Transverse colon (tissue), 4 donors: ENCODE data around the gene TAF1C. TPM values are rescaled to one million over a fixed set of nuclear protein-coding genes. Genes with fewer than 3 reads are reported as not detected.

Experiments used
- DNase-seq: peaks from one replicate; pipeline ENCODE4 v3.0.0-alpha.2; 2019
- H3K27ac ChIP-seq, 4 donors: fragments of 200-600 bp; sonication (generic); 2 replicates each; pipeline ENCODE4 v1.5.1; 2016 to 2018; ENCODE audit warnings: inconsistent platforms in 4 of 4
- H3K27me3 ChIP-seq: fragments of 200-600 bp; sonication (generic); 2 replicates; pipeline ENCODE4 v1.5.1; 2017; ENCODE audit warnings: inconsistent platforms
- H3K36me3 ChIP-seq, 4 donors: fragments of 200-600 bp; sonication (generic); 2 replicates each; pipeline ENCODE4 v1.5.1; 2017 to 2019; ENCODE audit warnings: inconsistent platforms in 4 of 4
- H3K4me1 ChIP-seq, 4 donors: fragments of 200-600 bp; sonication (generic); 2 replicates each; pipeline ENCODE4 v1.5.1; 2017 to 2020; ENCODE audit warnings: inconsistent platforms in 4 of 4
- H3K4me3 ChIP-seq, 4 donors: fragments of 200-600 bp; sonication (generic); 1 replicate in 1 of 4; 2 replicates in 3 of 4; pipeline versions ENCODE4 v1.5.1 to v1.6.1; 2017 to 2019; ENCODE audit warnings: inconsistent platforms in 4 of 4
- H3K9me3 ChIP-seq, 2 donors: fragments of 200-600 bp; sonication (generic); 2 replicates each; pipeline ENCODE4 v1.5.1; 2017 to 2019; ENCODE audit warnings: inconsistent platforms in 2 of 2
- EP300 ChIP-seq: sonication (generic); formaldehyde crosslinking; IDR thresholded peaks from one replicate; pipeline ENCODE4 v1.6.1; 2017; ENCODE audit warnings: antibody characterized with exemption, low read depth
- POLR2A ChIP-seq: fragments of 450-650 bp; IDR thresholded peaks from one replicate; pipeline ENCODE4 v1.6.1; 2016; ENCODE audit warnings: antibody characterized with exemption, mild to moderate bottlenecking, moderate library complexity
- POLR2AphosphoS5 ChIP-seq, 3 donors: sonication (generic); formaldehyde crosslinking; IDR thresholded peaks; one replicate each; pipeline ENCODE4 v1.6.1; 2016; ENCODE audit warnings: antibody characterized with exemption in 3 of 3
- WGBS, 2 donors: methylation state at CpG; one replicate each; pipeline ENCODE4 v1.1.5; 2018; ENCODE audit warnings: low coverage in 1 of 2; 5-methylcytosine and 5-hydroxymethylcytosine counted together
- in situ Hi-C, 4 donors: fragments of 200-750 bp; cut with MboI; loops; one replicate each; pipeline versions ENCODE4 v1.15.0 to v1.15.1; 2017; ENCODE audit warnings: low sequenced_read_pairs in 3 of 4, low pct_ligation_motif_present in 1 of 4, low pct_unique_long_range_greater_than_20kb in 1 of 4
- intact Hi-C: fragments of 100-400 bp; cut with DNase I; formaldehyde crosslinking; loops from one replicate; pipeline ENCODE4 v1.15.1; 2023; ENCODE audit warnings: low total_unique reads
- total RNA-seq, 4 donors: library from RNA; depleted of rRNA; stranded (reverse); fragments of >200 nt; gene quantifications; one replicate each; pipeline ENCODE4 v1.1.0, GENCODE V29; 2016
- TF ChIP-seq, protein P1 (sequence below), 5 experiments: fragments of 200-600 bp in 3 of 5; fragments of 450-650 bp in 2 of 5; sonication (generic) in 3 of 5; IDR thresholded peaks; 1 replicate in 2 of 5; 2 replicates in 3 of 5; pipeline ENCODE4 v1.5.1; 2016 to 2017; ENCODE audit warnings: antibody characterized with exemption in 5 of 5, inconsistent platforms in 3 of 5, mild to moderate bottlenecking in 2 of 5, moderate library complexity in 1 of 5

Gene TAF1C
- total RNA-seq, 4 donors from 2014 or later, result 33.3 to 297 (median 54.1) TPM

DNA sequence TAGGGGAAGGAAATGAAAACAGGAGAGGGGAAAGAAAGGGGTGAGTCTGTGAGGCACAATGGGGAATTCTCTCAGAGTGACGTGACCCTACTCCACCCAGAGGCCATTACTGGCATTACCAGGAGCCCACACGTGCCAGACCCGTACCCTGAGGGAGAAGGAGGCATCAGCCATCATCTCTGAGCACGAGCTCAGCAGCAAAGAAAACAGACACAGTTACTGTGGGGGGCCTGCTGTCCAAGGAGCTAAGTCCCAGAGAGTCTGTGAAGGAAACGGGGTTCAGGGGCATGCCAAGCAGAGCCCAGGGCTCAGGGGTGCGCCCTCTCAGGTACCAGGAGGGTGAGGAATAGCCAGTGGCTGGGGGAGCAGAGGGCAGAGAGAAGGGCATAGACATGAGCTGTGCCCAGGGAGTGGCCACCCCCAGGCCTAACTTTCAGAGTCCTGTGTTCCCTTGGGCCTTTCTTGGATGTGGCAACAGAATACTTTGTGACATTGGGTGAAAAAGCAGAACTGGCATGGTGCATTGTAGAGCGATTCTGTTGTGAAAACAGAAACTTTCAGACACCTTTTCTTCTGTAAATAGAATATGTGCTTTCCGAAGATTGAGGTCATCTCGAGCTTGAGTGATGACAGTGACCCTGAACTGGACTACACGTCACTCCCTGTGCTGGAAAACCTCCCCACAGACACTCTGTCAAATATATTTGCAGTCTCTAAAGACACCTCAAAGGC is 11.3 kb downstream of the TAF1C start:
- in situ Hi-C loops, result loop anchor here in 3 of 4 donors (10.0 to 25.0 kb wide), 3 partner anchors 91 to 363 kb away; partner anchors contain the start of genes HSBP1 (in 1 of the 3), NECAB2 (in 1 of the 3) and OSGIN1 (in 1 of the 3)
- peak; percentile 58 for DNase-seq
- H3K27ac ChIP-seq, result peak overlapping the region in 1 of 4 donors; percentile 79
- intact Hi-C loops, result no loop called here
- H3K4me3 ChIP-seq, result no peak overlapping the region
- peaks cover 0 to 3% (median 0%) of the 10 kb centered on the region in 4 donors for H3K36me3 ChIP-seq
- peaks cover 14 to 29% (median 17%) of the 10 kb centered on the region in 4 donors for H3K4me1 ChIP-seq
- H3K27me3 ChIP-seq, result no peaks in the 10 kb centered on the region
- no peaks in the 10 kb centered on the region for H3K9me3 ChIP-seq
- TF ChIP-seq POLR2AphosphoS5 (IDR thresholded peaks at IDR 0.05) (no peak), EP300 (no peak), POLR2A (no peak)
- TF ChIP-seq, protein P1, sequence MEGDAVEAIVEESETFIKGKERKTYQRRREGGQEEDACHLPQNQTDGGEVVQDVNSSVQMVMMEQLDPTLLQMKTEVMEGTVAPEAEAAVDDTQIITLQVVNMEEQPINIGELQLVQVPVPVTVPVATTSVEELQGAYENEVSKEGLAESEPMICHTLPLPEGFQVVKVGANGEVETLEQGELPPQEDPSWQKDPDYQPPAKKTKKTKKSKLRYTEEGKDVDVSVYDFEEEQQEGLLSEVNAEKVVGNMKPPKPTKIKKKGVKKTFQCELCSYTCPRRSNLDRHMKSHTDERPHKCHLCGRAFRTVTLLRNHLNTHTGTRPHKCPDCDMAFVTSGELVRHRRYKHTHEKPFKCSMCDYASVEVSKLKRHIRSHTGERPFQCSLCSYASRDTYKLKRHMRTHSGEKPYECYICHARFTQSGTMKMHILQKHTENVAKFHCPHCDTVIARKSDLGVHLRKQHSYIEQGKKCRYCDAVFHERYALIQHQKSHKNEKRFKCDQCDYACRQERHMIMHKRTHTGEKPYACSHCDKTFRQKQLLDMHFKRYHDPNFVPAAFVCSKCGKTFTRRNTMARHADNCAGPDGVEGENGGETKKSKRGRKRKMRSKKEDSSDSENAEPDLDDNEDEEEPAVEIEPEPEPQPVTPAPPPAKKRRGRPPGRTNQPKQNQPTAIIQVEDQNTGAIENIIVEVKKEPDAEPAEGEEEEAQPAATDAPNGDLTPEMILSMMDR (IDR thresholded peaks at IDR 0.05), result peak; percentile 39 to 89 (median 82)
- 20 to 42% methylated on average over 1 to 10 of the region's 10 CpGs for WGBS, 2 donors

DNA sequence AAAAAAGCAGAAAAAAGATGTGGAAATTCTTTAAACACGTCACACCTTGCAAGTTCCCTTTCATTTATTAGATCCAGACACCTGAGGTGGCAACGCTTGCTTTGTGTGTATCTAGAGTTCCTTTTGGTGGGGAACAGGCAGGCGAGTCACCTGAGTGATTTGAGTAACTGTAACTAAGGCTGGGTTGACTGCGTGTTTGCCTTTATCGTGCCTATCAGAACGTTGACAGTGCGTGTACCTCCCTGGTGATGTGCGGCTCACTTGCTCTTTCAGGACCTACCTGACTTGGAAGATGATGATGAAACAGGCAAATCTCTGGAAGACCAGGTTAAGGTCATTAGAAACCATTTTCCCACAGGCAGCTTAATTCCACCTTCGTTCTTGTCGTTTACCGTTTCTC is 12.5 kb downstream of the TAF1C start:
- H3K4me1 ChIP-seq, result peaks cover 14 to 29% (median 17%) of the 10 kb centered on the region in 4 donors
- 70 to 78% methylated on average over 9 to 11 of the region's 11 CpGs for WGBS, 2 donors
- no peak overlapping the region for H3K4me3 ChIP-seq
- TF ChIP-seq POLR2A (no peak), EP300 (no peak), POLR2AphosphoS5 (IDR thresholded peaks at IDR 0.05) (no peak)
- TF ChIP-seq, protein P1 (IDR thresholded peaks at IDR 0.05), result no peak
- no peak for DNase-seq
- no peaks in the 10 kb centered on the region for H3K9me3 ChIP-seq
- peaks cover 0 to 2% (median 0%) of the 10 kb centered on the region in 4 donors for H3K36me3 ChIP-seq
- intact Hi-C loops (no loop called here), in situ Hi-C loops (loop anchor here in 2 of 4 donors (10.0 kb wide), 1 partner anchor 90 kb away; no protein-coding TSS in a partner anchor)
- no peak overlapping the region for H3K27ac ChIP-seq
- no peaks in the 10 kb centered on the region for H3K27me3 ChIP-seq

DNA sequence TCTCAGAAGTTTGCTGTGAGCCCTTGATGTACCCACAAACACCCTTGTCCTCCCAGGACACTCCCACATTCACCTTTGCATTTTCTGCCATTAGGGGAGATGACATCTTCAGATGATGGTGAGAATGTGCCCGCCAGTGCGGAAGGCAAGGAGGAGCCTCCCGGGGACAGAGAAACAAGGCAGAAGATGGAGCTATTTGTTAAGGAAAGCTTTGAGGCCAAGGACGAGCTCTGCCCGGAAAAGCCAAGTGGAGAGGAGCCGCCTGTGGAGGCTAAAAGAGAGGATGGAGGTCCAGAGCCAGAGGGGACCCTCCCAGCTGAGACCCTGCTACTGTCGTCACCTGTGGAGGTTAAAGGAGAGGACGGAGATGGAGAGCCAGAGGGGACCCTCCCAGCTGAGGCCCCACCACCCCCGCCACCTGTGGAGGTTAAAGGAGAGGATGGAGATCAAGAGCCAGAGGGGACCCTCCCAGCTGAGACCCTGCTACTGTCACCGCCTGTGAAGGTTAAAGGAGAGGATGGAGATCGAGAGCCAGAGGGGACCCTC is 17.0 kb downstream of the TAF1C start:
- no peaks in the 10 kb centered on the region for H3K36me3 ChIP-seq
- no peaks in the 10 kb centered on the region for H3K9me3 ChIP-seq
- 75 to 82% methylated on average over 6 to 11 of the region's 11 CpGs for WGBS, 2 donors
- H3K27ac ChIP-seq, result no peak overlapping the region
- intact Hi-C loops (no loop called here), in situ Hi-C loops (loop anchor here in 2 of 4 donors (10.0 kb wide), 1 partner anchor 85 kb away; no protein-coding TSS in a partner anchor)
- H3K4me1 ChIP-seq, result no peaks in the 10 kb centered on the region
- peaks cover 9% of the 10 kb centered on the region for H3K27me3 ChIP-seq
- no peak for DNase-seq
- H3K4me3 ChIP-seq, result no peak overlapping the region
- TF ChIP-seq, protein P1 (IDR thresholded peaks at IDR 0.05), result no peak
- no peak for TF ChIP-seq EP300
- TF ChIP-seq POLR2A, result no peak

DNA sequence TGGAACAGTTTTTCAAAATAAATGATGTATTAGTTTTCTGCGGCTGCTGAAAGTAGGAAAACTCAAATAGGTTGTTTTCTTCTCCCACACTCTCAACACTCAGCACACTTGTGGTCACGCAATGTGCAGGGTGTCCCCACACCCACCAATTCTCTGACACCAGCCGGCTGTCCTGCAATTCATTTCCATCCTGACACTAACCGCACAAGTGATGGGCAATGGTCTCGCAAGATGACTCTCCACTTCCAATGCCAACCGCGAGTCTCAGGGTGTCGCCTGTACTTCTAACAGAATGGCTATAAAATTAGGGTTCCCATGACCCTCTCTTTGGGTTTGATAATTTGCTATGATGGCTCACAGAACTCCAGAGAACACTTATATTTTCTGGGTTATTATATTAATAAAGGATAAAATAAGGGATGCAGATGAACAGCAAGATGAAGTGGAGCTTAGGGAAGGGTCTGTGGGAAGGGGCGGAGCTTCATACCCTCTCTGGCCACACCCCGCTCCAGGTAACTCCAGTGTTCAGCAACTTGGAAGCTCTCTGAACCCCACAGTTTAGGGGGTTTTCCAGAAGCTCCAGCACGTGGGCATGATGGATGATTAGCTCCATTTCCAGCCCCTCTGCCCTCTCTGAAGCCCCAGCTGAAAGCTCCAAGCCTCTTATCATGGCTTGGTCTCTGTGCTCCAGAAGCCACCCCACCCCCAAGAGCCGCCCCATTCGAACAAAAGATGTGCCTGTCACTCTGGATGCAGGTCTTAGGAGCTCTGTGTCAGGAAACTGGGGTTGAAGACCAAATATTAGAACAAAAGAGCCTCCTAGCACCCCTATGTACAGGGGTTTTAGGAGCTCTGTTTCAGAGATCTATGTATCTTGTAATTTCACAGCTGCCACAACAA is 19.8 kb downstream of the TAF1C start:
- in situ Hi-C loops (no loop called here), intact Hi-C loops (no loop called here)
- TF ChIP-seq POLR2AphosphoS5 (IDR thresholded peaks at IDR 0.05) (no peak), EP300 (no peak), POLR2A (no peak)
- TF ChIP-seq, protein P1 (IDR thresholded peaks at IDR 0.05), result no peak
- Histone ChIP-seq H3K9me3 (no peaks in the 10 kb centered on the region), H3K4me1 (no peaks in the 10 kb centered on the region), H3K36me3 (no peaks in the 10 kb centered on the region), H3K27ac (no peak overlapping the region), H3K4me3 (no peak overlapping the region), H3K27me3 (peaks cover 19% of the 10 kb centered on the region)
- WGBS, 2 donors, result 64 to 71% methylated on average over 6 to 13 of the region's 13 CpGs
- no peak for DNase-seq
